GM19035 (cell line): ENCODE results near the gene SMIM45.

Experiments used
- ATAC-seq: cut with Tn5 transposase; IDR thresholded peaks from one replicate; pipeline ENCODE4 v1.9.1; 2021; ENCODE audit not compliant: unreplicated experiment

The SMIM45 gene

DNA sequence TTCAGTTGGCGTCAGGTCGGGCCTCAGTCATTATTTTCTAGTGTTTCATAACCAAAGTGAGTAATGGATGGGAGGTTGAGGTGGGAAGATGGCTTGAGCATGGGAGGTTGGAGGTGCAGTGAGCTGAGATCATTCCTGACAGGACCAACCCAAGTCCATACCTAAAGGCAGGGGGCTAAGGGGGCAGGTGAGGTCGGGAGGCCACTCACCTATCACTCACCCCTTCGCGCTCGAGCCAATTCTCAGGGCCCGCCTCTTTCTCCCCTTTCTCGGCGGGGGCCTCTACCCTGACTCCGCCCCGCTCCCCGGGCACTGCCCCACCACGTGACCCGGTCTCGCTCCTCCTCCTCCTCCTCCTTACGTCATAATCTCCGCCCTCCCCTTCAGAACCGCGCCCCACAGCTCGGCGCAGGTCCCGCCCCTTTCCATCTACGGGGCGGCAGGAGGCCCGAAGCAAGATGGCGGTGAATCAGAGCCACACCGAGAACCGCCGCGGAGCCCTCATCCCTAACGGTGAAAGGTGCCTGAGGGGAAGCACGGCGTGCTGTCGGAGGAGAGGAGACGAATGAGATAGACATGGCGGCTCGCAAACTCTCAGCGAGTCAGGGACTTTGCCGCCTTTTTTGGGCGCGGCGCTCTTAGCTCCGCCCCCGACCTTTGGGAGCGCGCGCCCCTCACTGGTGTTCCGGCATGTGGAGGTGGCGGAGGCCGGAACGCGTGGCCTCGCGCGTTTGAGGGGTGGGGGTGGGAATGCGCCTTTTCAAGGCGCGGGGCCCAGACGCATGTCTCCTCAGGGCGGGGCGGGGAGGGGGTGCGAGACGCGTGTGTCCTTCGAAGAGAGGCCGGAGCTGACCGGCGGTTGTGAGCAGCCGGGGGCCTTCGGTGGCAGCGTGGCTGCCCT is 46.7 kb downstream of the SMIM45 start, which contains the start of gene WBP2NL:
Gene WBP2NL, plus strand, starts transcription at position 428 of the 901 bp plus-strand sequence. Its CDS starts 31 bp downstream, at position 459.
- ATAC-seq = peak; percentile 82

GRCh38 chr22:42000466-42000865 is 48.5 kb downstream of the SMIM45 start:
- ATAC-seq = no peak

DNA sequence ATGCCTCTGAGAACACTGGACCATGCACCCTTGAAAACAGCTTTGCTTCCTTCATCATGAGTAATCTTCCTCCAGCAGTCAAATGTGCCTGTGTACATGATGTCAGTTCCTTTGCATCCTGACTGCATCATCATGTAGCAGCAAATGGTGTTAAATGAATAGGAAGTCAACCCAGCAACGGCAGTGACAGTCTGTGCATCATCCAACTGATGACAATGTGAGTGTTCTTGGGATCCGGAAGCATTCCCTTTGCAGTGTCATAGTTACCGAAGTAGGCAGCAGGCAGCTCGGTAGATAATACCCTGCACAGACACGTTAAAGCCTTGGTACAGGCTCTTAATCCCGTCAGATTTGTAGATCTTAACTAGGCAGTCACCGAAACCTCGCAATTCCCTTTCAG is 49.2 kb downstream of the SMIM45 start:
- no peak for ATAC-seq

- ATAC-seq = no peak
Observed at GRCh38 chr22:42001706-42002105, 49.8 kb downstream of the SMIM45 start.

DNA sequence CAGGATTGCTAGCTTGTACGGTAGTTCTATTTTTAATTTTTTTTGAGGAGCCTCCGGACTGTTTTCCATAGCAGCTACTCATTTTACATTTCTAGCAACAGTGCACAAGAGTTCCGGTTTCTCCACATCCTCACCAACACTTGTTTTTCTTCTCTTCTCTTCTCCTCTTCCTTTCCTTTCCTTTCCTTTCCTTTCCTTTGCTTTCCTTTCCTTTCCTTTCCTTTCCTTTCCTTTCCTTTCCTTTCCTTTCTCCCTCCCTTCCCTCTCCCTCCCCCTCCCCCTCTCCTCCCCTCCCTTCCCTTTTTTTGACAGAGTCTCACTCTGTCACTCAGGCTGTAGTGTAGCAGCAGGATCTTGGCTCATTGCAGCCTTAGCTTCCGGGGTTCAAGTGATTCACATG is 56.0 kb downstream of the SMIM45 start:
- no peak for ATAC-seq
